NCI-H1694 treated with DMSO at 0.1 percent for 48 hours (cell line): Measurements from ENCODE around the gene TTC34.
"Not testable (repeated sequence)": the region's sequence is repeated elsewhere in the genome, so short reads cannot be mapped to it uniquely, and the experiment has no call there.

ENCODE experiments used
- DNase-seq: peaks from one replicate; lab custom pipeline; 2025; lab: John Stamatoyannopoulos, UW

The TTC34 gene

GRCh38 chr1:2798958-2799357, 2.5 kb downstream of the TTC34 start:
- DNase-seq: not testable (repeated sequence)

GRCh38 chr1:2797741-2798016, 3.8 kb downstream of the TTC34 start:
- no peak for DNase-seq

GRCh38 chr1:2796890-2797740, 4.4 kb downstream of the TTC34 start:
- no peak for DNase-seq

- DNase-seq: no peak
These were observed 5.6 kb downstream of the TTC34 start for GRCh38 chr1:2795926-2796325.

- DNase-seq: no peak
These were observed 10.3 kb downstream of the TTC34 start for GRCh38 chr1:2791027-2791760.

GRCh38 chr1:2789986-2790581, 11.4 kb downstream of the TTC34 start:
- DNase-seq: no peak

- no peak for DNase-seq
These were observed 12.1 kb downstream of the TTC34 start for GRCh38 chr1:2789164-2789985.

GRCh38 chr1:2788506-2789163, 12.9 kb downstream of the TTC34 start:
- no peak for DNase-seq

GRCh38 chr1:2787163-2787911, 14.2 kb downstream of the TTC34 start:
- DNase-seq: no peak

- no peak for DNase-seq
These were observed 14.9 kb downstream of the TTC34 start for GRCh38 chr1:2786329-2787162.

- DNase-seq: no peak
These were observed 15.7 kb downstream of the TTC34 start for GRCh38 chr1:2785631-2786328.

GRCh38 chr1:2784854-2785630, 16.5 kb downstream of the TTC34 start:
- no peak for DNase-seq

- no peak for DNase-seq
These were observed 17.8 kb downstream of the TTC34 start for GRCh38 chr1:2783435-2784397.

- DNase-seq: no peak
These were observed 18.4 kb downstream of the TTC34 start for GRCh38 chr1:2783069-2783434.

- DNase-seq: no peak
These were observed 19.9 kb downstream of the TTC34 start for GRCh38 chr1:2781627-2782026.

GRCh38 chr1:2778220-2778592, 23.3 kb downstream of the TTC34 start:
- no peak for DNase-seq

- DNase-seq: no peak
These were observed 23.9 kb downstream of the TTC34 start for GRCh38 chr1:2777424-2778219.
